NT2/D1 (cell line): ENCODE data around the gene DMBX1.

ENCODE experiments used
- DNase-seq: peaks from one replicate; pipeline ENCODE4 v3.0.0-alpha.2; 2011; ENCODE audit warnings: low read depth, low spot score
- H3K27me3 ChIP-seq: 2 replicates; pipeline ENCODE4 v1.6.0; 2011; ENCODE audit warnings: mild to moderate bottlenecking; ENCODE audit not compliant: insufficient read length, insufficient read depth
- H3K36me3 ChIP-seq: 2 replicates; pipeline ENCODE4 v1.6.1; 2011; ENCODE audit warnings: mild to moderate bottlenecking, low read length, mixed read lengths; ENCODE audit not compliant: insufficient read depth, insufficient read length
- H3K4me1 ChIP-seq: 2 replicates; pipeline ENCODE4 v1.5.1; 2011; ENCODE audit not compliant: insufficient read depth, insufficient read length
- H3K4me3 ChIP-seq: 2 replicates; pipeline ENCODE4 v1.5.1; 2011; ENCODE audit warnings: low read depth; ENCODE audit not compliant: insufficient read length
- H3K9ac ChIP-seq: 2 replicates; pipeline ENCODE4 v1.6.0; 2011; ENCODE audit warnings: low read depth; ENCODE audit not compliant: insufficient read length
- H3K9me3 ChIP-seq: 2 replicates; pipeline ENCODE4 v1.5.1; 2011; ENCODE audit warnings: mild to moderate bottlenecking, low read length; ENCODE audit not compliant: insufficient read depth
- SUZ12 ChIP-seq: IDR thresholded peaks from 2 replicates; pipeline ENCODE4 v1.6.1; 2011; ENCODE audit not compliant: insufficient read length, insufficient read depth; ENCODE audit errors: extremely low read depth
- YY1 ChIP-seq: IDR thresholded peaks from 2 replicates; pipeline ENCODE4 v1.6.1; 2011; ENCODE audit not compliant: insufficient read length, insufficient read depth
- ZNF274 ChIP-seq: IDR thresholded peaks from 2 replicates; pipeline ENCODE4 v1.6.1; 2011; ENCODE audit warnings: mild to moderate bottlenecking, low read depth, low read length

Gene DMBX1

DNA sequence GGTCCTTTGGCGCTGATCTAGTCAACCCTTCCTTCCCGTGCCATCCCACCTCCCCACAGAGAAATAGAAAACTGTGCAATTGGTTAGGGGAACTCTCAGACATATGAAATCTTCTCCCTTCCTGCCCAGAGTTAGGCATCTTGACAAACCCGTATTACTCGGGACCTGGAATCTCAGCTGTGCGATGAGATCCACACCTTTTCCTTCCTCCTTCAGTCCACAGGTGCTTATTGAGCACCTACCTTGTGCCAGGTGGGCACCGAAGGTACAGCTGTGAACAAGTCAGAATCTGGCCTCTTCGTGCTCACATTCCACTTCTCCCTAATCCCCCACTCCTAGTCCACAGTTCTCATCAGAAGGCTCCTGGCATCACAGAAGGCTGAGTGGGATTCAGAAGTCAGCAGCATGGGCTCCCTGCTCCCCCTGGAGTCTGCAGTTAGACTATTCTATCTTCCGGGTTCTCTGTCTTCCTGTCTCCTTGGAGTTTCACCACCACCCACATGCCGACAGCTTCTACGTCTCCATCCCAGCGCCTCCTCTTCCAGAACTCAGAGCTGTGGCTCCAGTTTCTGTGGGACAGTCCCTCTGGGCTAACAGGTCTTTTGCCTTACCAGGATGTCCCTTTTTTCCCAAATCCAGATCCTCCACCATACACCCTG lies 38.8 kb downstream of the DMBX1 start:
- Histone ChIP-seq H3K9ac (no peak overlapping the region), H3K27me3 (peaks cover 100% of the 10 kb centered on the region), H3K4me3 (no peak overlapping the region), H3K36me3 (no peaks in the 10 kb centered on the region), H3K9me3 (no peaks in the 10 kb centered on the region), H3K4me1 (peaks cover 47% of the 10 kb centered on the region)
- TF ChIP-seq SUZ12 (peak; percentile 34), YY1 (no peak)
- DNase-seq = no peak

- H3K36me3 ChIP-seq = no peaks in the 10 kb centered on the region
- TF ChIP-seq ZNF274 (no peak), YY1 (no peak), SUZ12 (no peak)
- H3K4me3 ChIP-seq = no peak overlapping the region
- H3K4me1 ChIP-seq = peaks cover 52% of the 10 kb centered on the region
- H3K9me3 ChIP-seq = no peaks in the 10 kb centered on the region
- no peak overlapping the region for H3K9ac ChIP-seq
- no peak for DNase-seq
- peaks cover 100% of the 10 kb centered on the region for H3K27me3 ChIP-seq
These were observed 39.5 kb downstream of the DMBX1 start for GRCh38 chr1:46529031-46529630.

DNA sequence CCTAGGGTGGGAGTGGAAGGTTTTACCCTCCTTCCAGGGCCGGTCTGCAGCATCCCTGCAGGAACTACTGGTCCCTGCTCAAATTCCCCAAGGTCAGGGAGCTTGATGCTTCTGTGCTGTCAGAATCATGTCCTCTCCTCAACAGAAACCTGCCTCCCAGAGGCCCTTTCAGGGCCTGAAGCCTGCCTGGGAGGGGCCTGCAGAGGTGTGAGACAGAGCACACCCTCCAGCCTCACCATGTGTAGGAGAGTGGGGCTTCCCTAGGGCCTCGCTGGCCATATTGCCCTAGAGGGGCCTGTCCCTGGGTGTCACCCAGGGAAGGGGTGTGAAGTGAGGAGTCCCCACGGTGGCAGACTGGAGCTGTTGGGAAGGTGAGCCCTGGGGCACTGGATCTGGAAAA lies 40.7 kb downstream of the DMBX1 start:
- DNase-seq = no peak
- no peaks in the 10 kb centered on the region for H3K36me3 ChIP-seq
- H3K4me1 ChIP-seq = peaks cover 43% of the 10 kb centered on the region
- peaks cover 100% of the 10 kb centered on the region for H3K27me3 ChIP-seq
- H3K9ac ChIP-seq = no peak overlapping the region
- no peak overlapping the region for H3K4me3 ChIP-seq
- TF ChIP-seq YY1 (no peak), SUZ12 (no peak), ZNF274 (no peak)
- H3K9me3 ChIP-seq = no peaks in the 10 kb centered on the region

- H3K27me3 ChIP-seq = peaks cover 100% of the 10 kb centered on the region
- H3K4me1 ChIP-seq = peaks cover 38% of the 10 kb centered on the region
- no peaks in the 10 kb centered on the region for H3K36me3 ChIP-seq
- no peak overlapping the region for H3K4me3 ChIP-seq
- H3K9ac ChIP-seq = no peak overlapping the region
- TF ChIP-seq SUZ12 = no peak
- no peak for TF ChIP-seq YY1
- TF ChIP-seq ZNF274 = no peak
- no peaks in the 10 kb centered on the region for H3K9me3 ChIP-seq
- DNase-seq = no peak
These were observed 41.3 kb downstream of the DMBX1 start for GRCh38 chr1:46530791-46531409.

DNA sequence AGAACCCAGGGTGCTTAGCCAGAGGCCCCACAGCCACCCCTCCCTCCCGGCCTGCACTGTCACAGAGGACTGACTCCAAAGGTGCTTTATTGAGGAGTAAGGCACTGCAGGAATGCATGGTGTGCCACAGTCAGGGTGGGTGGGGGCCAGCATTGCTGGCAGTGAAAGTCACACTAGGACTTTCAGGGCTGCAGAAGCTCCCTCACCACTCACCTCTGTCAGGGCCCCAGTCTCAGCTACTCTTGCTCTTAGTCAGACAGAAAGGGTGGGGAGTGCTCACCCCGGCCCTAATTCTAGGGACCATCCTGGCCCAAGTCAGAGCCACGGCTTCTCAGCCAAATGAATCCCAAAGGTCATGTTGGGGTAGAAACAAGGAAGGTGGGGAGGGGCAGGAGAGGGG lies 42.5 kb downstream of the DMBX1 start:
- Histone ChIP-seq H3K9me3 (peaks cover 9% of the 10 kb centered on the region), H3K9ac (no peak overlapping the region), H3K27me3 (peaks cover 97% of the 10 kb centered on the region), H3K4me1 (peaks cover 31% of the 10 kb centered on the region), H3K4me3 (no peak overlapping the region), H3K36me3 (no peaks in the 10 kb centered on the region)
- DNase-seq = no peak
- TF ChIP-seq ZNF274 = no peak
- no peak for TF ChIP-seq SUZ12
- TF ChIP-seq YY1 = no peak

- Histone ChIP-seq H3K27me3 (peaks cover 96% of the 10 kb centered on the region), H3K9me3 (peaks cover 10% of the 10 kb centered on the region), H3K4me3 (peak overlapping the region; percentile 45), H3K9ac (peak overlapping the region; percentile 79), H3K4me1 (peaks cover 26% of the 10 kb centered on the region), H3K36me3 (no peaks in the 10 kb centered on the region)
- TF ChIP-seq YY1 = no peak
- no peak for TF ChIP-seq ZNF274
- TF ChIP-seq SUZ12 = no peak
- peak; percentile 71 for DNase-seq
These were observed 43.0 kb downstream of the DMBX1 start for GRCh38 chr1:46532498-46533178.
